Panc1 (cell line): ENCODE results near the gene RARB. TPM values are rescaled to one million over a fixed set of nuclear protein-coding genes. Genes with fewer than 3 reads are reported as not detected.

Experiments
- ATAC-seq: fragments of 200-7000 bp; cut with Tn5 transposase; 2 replicates; pipeline ENCODE4 v1.9.1; 2020; ENCODE audit warnings: mild to moderate bottlenecking, moderate library complexity
- BruUV-seq: library from RNA; stranded (reverse); fragments of 400-500 nt; replicated peaks from 2 replicates; lab custom pipeline; 2021; lab: Mats Ljungman, UMichigan
- CTCF ChIA-PET: fragments of 300-600 bp; sonication (Branson Sonifier 250); formaldehyde crosslinking; loops from one replicate; lab custom pipeline; 2022; ENCODE audit warnings: antibody characterized with exemption; lab: Charles Lee
- POLR2A ChIA-PET: fragments of 300-600 bp; sonication (Branson Sonifier 250); formaldehyde crosslinking; loops from one replicate; lab custom pipeline; 2022; ENCODE audit warnings: antibody characterized with exemption; lab: Charles Lee
- DNase-seq: peaks from one replicate; pipeline ENCODE4 v3.0.0-alpha.2; 2010; ENCODE audit warnings: low read depth, low spot score
- H3K27ac ChIP-seq: 2 replicates; pipeline ENCODE4 v1.5.1; 2011; ENCODE audit warnings: mild to moderate bottlenecking, low read length, inconsistent platforms
- H3K27me3 ChIP-seq: fragments of 200-500 bp; sonication (Bioruptor generic); 2 replicates; pipeline ENCODE4 v1.6.0; 2014; ENCODE audit warnings: low read length, inconsistent platforms; ENCODE audit not compliant: control insufficient read depth, insufficient read depth
- H3K36me3 ChIP-seq: fragments of 200-500 bp; sonication (Bioruptor generic); 2 replicates; pipeline ENCODE4 v1.5.1; 2014; ENCODE audit warnings: inconsistent platforms, mild to moderate bottlenecking, low read length, moderate library complexity; ENCODE audit not compliant: control insufficient read depth, insufficient read depth
- H3K4me1 ChIP-seq: 2 replicates; pipeline ENCODE4 v1.5.1; 2011; ENCODE audit warnings: inconsistent platforms, mild to moderate bottlenecking, low read length, moderate library complexity; ENCODE audit not compliant: control insufficient read depth, insufficient read depth
- H3K4me3 ChIP-seq, 2 experiments: 2 replicates each; pipeline ENCODE4 v1.5.1; 2011 to 2012; ENCODE audit warnings: low read depth in 2 of 2, low read length in 2 of 2, mild to moderate bottlenecking in 2 of 2, inconsistent platforms in 1 of 2, moderate library complexity in 1 of 2
- H3K9me3 ChIP-seq: fragments of 200-500 bp; sonication (Bioruptor generic); 2 replicates; pipeline ENCODE4 v1.5.1; 2014; ENCODE audit warnings: low read depth, mild to moderate bottlenecking, inconsistent platforms, low read length, moderate library complexity; ENCODE audit not compliant: control insufficient read depth, insufficient read depth
- CTCF ChIP-seq: fragments of 450-650 bp; IDR thresholded peaks from 2 replicates; pipeline ENCODE4 v1.5.1; 2017; ENCODE audit warnings: mild to moderate bottlenecking
- POLR2AphosphoS5 ChIP-seq: IDR thresholded peaks from 2 replicates; pipeline ENCODE4 v1.6.1; 2012; ENCODE audit warnings: mild to moderate bottlenecking, low read depth, low read length, moderate library complexity
- REST ChIP-seq, 2 experiments: IDR thresholded peaks; 2 replicates each; pipeline ENCODE4 v1.6.1; 2011 to 2012; ENCODE audit warnings: low read depth in 2 of 2, control low read depth in 1 of 2, low read length in 1 of 2, mild to moderate bottlenecking in 1 of 2, moderate library complexity in 1 of 2; ENCODE audit not compliant: insufficient read depth in 1 of 2
- SIN3A ChIP-seq: IDR thresholded peaks from 2 replicates; pipeline ENCODE4 v1.6.1; 2012; ENCODE audit warnings: low read depth, mild to moderate bottlenecking, low read length, moderate library complexity, borderline replicate concordance; ENCODE audit not compliant: insufficient read depth
- TCF7L2 ChIP-seq: IDR thresholded peaks from 2 replicates; pipeline ENCODE4 v1.6.1; 2011; ENCODE audit warnings: mild to moderate bottlenecking, low read depth, low read length, inconsistent platforms
- in situ Hi-C: cut with HindIII; loops from 2 replicates; pipeline ENCODE4 v1.10.0; 2016; ENCODE audit warnings: low sequenced_read_pairs, low pct_unique_long_range_greater_than_20kb
- intact Hi-C: fragments of 100-400 bp; cut with micrococcal nuclease; formaldehyde crosslinking; loops from one replicate; pipeline ENCODE4 v1.10.0; 2022; ENCODE audit not compliant: unreplicated experiment
- total RNA-seq: library from RNA; stranded (reverse); gene quantifications from one replicate; pipeline ENCODE4 v1.2.1, GENCODE V29; 2021; ENCODE audit not compliant: unreplicated experiment

Gene RARB
- total RNA-seq, 1 experiment from 2014 or later = not detected

- DNase-seq (no peak), ATAC-seq (no peak)
- in situ Hi-C loops = no loop called here
- Histone ChIP-seq H3K4me1 (no peaks in the 10 kb centered on the region), H3K4me3 (no peak overlapping the region), H3K36me3 (no peaks in the 10 kb centered on the region), H3K27me3 (no peaks in the 10 kb centered on the region), H3K27ac (no peak overlapping the region), H3K9me3 (no peaks in the 10 kb centered on the region)
- ChIA-PET POLR2A (no interaction called here), CTCF (no interaction called here)
- TF ChIP-seq POLR2AphosphoS5 = no peak
- no peak for TF ChIP-seq SIN3A
- TF ChIP-seq TCF7L2 = no peak
- no peak for TF ChIP-seq CTCF
- no peak for TF ChIP-seq REST (IDR thresholded peaks at IDR 0.05; ENCODE audit: insufficient read depth in 1 of 2, low read depth in 2 of 2, low read length in 1 of 2)
- intact Hi-C loops = no loop called here
- no TSS peak for BruUV-seq
Measured at GRCh38 chr3:25453619-25454004, 25.5 kb downstream of the RARB start.

- H3K4me1 ChIP-seq = no peaks in the 10 kb centered on the region
- in situ Hi-C loops (no loop called here), intact Hi-C loops (no loop called here)
- no peaks in the 10 kb centered on the region for H3K27me3 ChIP-seq
- ATAC-seq = no peak
- H3K36me3 ChIP-seq = no peaks in the 10 kb centered on the region
- TF ChIP-seq POLR2AphosphoS5 = no peak
- no peak for TF ChIP-seq TCF7L2
- no peak for TF ChIP-seq SIN3A
- TF ChIP-seq REST (IDR thresholded peaks at IDR 0.05; ENCODE audit: insufficient read depth in 1 of 2, low read depth in 2 of 2, low read length in 1 of 2) = no peak
- TF ChIP-seq CTCF = no peak
- ChIA-PET POLR2A (no interaction called here), CTCF (no interaction called here)
- H3K27ac ChIP-seq = no peak overlapping the region
- BruUV-seq = no TSS peak
- DNase-seq = no peak
- no peaks in the 10 kb centered on the region for H3K9me3 ChIP-seq
- no peak overlapping the region for H3K4me3 ChIP-seq
Measured at GRCh38 chr3:25454005-25454927, 26.2 kb downstream of the RARB start.
